Neural cell (in vitro differentiated cells): ENCODE data around the gene USP12. TPM values are rescaled to one million over a fixed set of nuclear protein-coding genes. Genes with fewer than 3 reads are reported as not detected.

Experiments used
- H2AFZ ChIP-seq: fragments of 200-600, 300-800 bp; sonication (generic), shearing (Covaris generic); 2 replicates; pipeline ENCODE4 v1.6.0; 2014; ENCODE audit warnings: low read depth, mild to moderate bottlenecking, antibody characterized with exemption, low read length, moderate library complexity
- H3F3A ChIP-seq: fragments of 200-600 bp; shearing (Covaris generic); 2 replicates; pipeline ENCODE4 v1.6.1; 2016; ENCODE audit warnings: mild to moderate bottlenecking, moderate library complexity, mixed read lengths, antibody characterized with exemption, low read length; ENCODE audit not compliant: insufficient read depth, poor library complexity, severe bottlenecking
- H3K27ac ChIP-seq: fragments of 200-600, 300-800 bp; sonication (generic), shearing (Covaris generic); 2 replicates; pipeline ENCODE4 v1.5.1; 2014; ENCODE audit warnings: mild to moderate bottlenecking, low read length, moderate library complexity
- H3K27me3 ChIP-seq: fragments of 300-800, 200-600 bp; sonication (generic), shearing (Covaris generic); 2 replicates; pipeline ENCODE4 v1.6.0; 2014; ENCODE audit warnings: mild to moderate bottlenecking, low read depth, low read length, moderate library complexity; ENCODE audit not compliant: insufficient read depth
- H3K36me3 ChIP-seq: fragments of 300-800, 200-600 bp; sonication (generic), shearing (Covaris generic); 2 replicates; pipeline ENCODE4 v1.5.1; 2014; ENCODE audit warnings: mild to moderate bottlenecking, antibody characterized with exemption, low read length, moderate library complexity; ENCODE audit not compliant: insufficient read depth
- H3K4me2 ChIP-seq: fragments of 300-800, 200-600 bp; sonication (generic), shearing (Covaris generic); 2 replicates; pipeline ENCODE4 v1.6.0; 2014; ENCODE audit warnings: mild to moderate bottlenecking, low read length
- H3K4me3 ChIP-seq: fragments of 300-800, 200-600 bp; sonication (generic), shearing (Covaris generic); 2 replicates; pipeline ENCODE4 v1.5.1; 2014; ENCODE audit warnings: mild to moderate bottlenecking, low read length, moderate library complexity
- H3K79me2 ChIP-seq: fragments of 200-600 bp; shearing (Covaris generic); replicated peaks from 2 replicates; pipeline ENCODE4 v1.6.0; 2014; ENCODE audit warnings: mild to moderate bottlenecking, low read length, moderate library complexity; ENCODE audit not compliant: insufficient read depth
- H3K9ac ChIP-seq: fragments of 300-800, 200-600 bp; sonication (generic), shearing (Covaris generic); 2 replicates; pipeline ENCODE4 v1.6.1; 2016; ENCODE audit warnings: mild to moderate bottlenecking, low read length, mixed read lengths
- H3K9me2 ChIP-seq: fragments of 200-600 bp; shearing (Covaris generic); 2 replicates; pipeline ENCODE4 v1.6.1; 2016; ENCODE audit warnings: mild to moderate bottlenecking, low read length, mixed read lengths; ENCODE audit not compliant: insufficient read depth
- H3K9me3 ChIP-seq: fragments of 200-600, 300-800 bp; sonication (generic), shearing (Covaris generic); 2 replicates; pipeline ENCODE4 v1.6.1; 2016; ENCODE audit warnings: mild to moderate bottlenecking, mixed run types, low read length, moderate library complexity, mixed read lengths
- H4K20me1 ChIP-seq: fragments of 200-600 bp; shearing (Covaris generic); 2 replicates; pipeline ENCODE4 v1.6.1; 2016; ENCODE audit warnings: mild to moderate bottlenecking, mixed run types; ENCODE audit not compliant: insufficient read depth
- EP300 ChIP-seq: fragments of 450-650 bp; conservative IDR thresholded peaks from 2 replicates; pipeline ENCODE4 v1.6.1; 2014; ENCODE audit warnings: antibody characterized with exemption, mild to moderate bottlenecking, moderate library complexity; ENCODE audit not compliant: poor library complexity, severe bottlenecking
- EZH2 ChIP-seq: fragments of 200-600, 300-800 bp; shearing (Covaris generic), sonication (generic); IDR thresholded peaks from 2 replicates; pipeline ENCODE4 v1.6.1; 2014; ENCODE audit warnings: antibody characterized with exemption, low read length, borderline replicate concordance, mild to moderate bottlenecking; ENCODE audit not compliant: insufficient read depth, poor library complexity, severe bottlenecking
- MXI1 ChIP-seq: fragments of 450-650 bp; conservative IDR thresholded peaks from 2 replicates; pipeline ENCODE4 v1.6.1; 2014; ENCODE audit warnings: antibody characterized with exemption, mild to moderate bottlenecking; ENCODE audit not compliant: poor library complexity, severe bottlenecking
- POLR2AphosphoS5 ChIP-seq: IDR thresholded peaks from 2 replicates; pipeline ENCODE4 v1.6.1; 2012
- RAD21 ChIP-seq: fragments of 450-650 bp; conservative IDR thresholded peaks from 2 replicates; pipeline ENCODE4 v1.6.1; 2014; ENCODE audit warnings: antibody characterized with exemption, mild to moderate bottlenecking, moderate library complexity
- SMC3 ChIP-seq: fragments of 450-650 bp; conservative IDR thresholded peaks from 2 replicates; pipeline ENCODE4 v1.6.1; 2014; ENCODE audit warnings: antibody characterized with exemption, mild to moderate bottlenecking, moderate library complexity; ENCODE audit not compliant: poor library complexity
- TAF1 ChIP-seq: IDR thresholded peaks from 2 replicates; pipeline ENCODE4 v1.6.1; 2012; ENCODE audit warnings: low read depth
- polyA plus RNA-seq: library from polyadenylated mRNA; depleted of rRNA; stranded (reverse); fragments of >200 nt; gene quantifications from 2 replicates; pipeline ENCODE4 v1.2.3, GENCODE V29; 2014
- TF ChIP-seq, protein P1 (sequence below): fragments of 450-650 bp; IDR thresholded peaks from 2 replicates; pipeline ENCODE4 v1.5.1; 2014; ENCODE audit warnings: antibody characterized with exemption, mild to moderate bottlenecking, moderate library complexity; ENCODE audit not compliant: poor library complexity, severe bottlenecking
- TF ChIP-seq, protein P2 (sequence below): IDR thresholded peaks from 2 replicates; pipeline ENCODE4 v1.6.1; 2012; ENCODE audit warnings: borderline replicate concordance

Gene USP12
- polyA plus RNA-seq, 1 donor from 2014 or later = 26.2 TPM

DNA sequence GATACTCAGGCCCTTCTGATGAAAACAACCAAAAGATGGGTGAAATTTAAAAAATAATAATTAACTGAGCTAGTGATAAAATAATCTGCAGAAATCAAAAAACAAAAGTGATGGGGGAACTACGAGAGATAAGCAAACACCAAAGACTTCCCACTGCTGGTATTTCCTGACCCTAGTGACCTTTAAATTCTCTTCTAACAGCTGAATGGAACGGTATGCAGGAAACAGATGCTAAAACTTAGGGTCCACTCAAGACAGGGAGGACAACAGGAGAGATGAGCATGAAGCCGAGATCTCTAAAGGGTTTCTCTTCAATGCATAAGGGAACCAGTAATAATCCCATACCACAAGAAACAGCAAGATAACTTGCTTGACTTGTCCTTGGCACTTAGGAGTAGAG, 50.8 kb downstream of the USP12 start:
- Histone ChIP-seq H2AFZ (no peak overlapping the region), H3K27me3 (no peaks in the 10 kb centered on the region), H3K9me2 (no peaks in the 10 kb centered on the region), H3K4me2 (no peak overlapping the region), H3K9me3 (peaks cover 4% of the 10 kb centered on the region), H3F3A (no peaks in the 10 kb centered on the region), H3K27ac (no peak overlapping the region), H3K4me3 (no peak overlapping the region), H3K9ac (no peak overlapping the region), H3K36me3 (no peaks in the 10 kb centered on the region), H4K20me1 (no peaks in the 10 kb centered on the region), H3K79me2 (peaks cover 27% of the 10 kb centered on the region)
- TF ChIP-seq, protein P1, sequence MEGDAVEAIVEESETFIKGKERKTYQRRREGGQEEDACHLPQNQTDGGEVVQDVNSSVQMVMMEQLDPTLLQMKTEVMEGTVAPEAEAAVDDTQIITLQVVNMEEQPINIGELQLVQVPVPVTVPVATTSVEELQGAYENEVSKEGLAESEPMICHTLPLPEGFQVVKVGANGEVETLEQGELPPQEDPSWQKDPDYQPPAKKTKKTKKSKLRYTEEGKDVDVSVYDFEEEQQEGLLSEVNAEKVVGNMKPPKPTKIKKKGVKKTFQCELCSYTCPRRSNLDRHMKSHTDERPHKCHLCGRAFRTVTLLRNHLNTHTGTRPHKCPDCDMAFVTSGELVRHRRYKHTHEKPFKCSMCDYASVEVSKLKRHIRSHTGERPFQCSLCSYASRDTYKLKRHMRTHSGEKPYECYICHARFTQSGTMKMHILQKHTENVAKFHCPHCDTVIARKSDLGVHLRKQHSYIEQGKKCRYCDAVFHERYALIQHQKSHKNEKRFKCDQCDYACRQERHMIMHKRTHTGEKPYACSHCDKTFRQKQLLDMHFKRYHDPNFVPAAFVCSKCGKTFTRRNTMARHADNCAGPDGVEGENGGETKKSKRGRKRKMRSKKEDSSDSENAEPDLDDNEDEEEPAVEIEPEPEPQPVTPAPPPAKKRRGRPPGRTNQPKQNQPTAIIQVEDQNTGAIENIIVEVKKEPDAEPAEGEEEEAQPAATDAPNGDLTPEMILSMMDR = no peak

DNA sequence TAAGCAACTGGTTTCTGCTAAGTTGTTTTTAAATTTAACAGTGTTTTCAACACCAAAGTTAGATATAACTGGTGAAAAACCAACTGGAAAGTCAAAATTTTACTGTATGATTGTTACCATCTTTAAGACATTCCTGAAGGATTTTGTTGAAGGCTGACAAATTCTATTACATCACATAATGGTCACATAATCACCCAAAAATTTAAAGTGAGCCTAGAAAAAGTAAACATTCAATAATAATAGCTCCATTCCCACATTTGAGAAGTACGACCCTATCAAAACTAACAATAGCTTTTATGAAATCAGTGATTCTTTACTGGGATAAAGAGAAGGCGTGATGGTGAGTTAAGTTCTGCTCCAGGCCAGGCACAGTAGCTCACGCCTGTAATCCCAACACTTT, 51.6 kb downstream of the USP12 start:
- no peak overlapping the region for H3K4me3 ChIP-seq
- TF ChIP-seq, protein P2, sequence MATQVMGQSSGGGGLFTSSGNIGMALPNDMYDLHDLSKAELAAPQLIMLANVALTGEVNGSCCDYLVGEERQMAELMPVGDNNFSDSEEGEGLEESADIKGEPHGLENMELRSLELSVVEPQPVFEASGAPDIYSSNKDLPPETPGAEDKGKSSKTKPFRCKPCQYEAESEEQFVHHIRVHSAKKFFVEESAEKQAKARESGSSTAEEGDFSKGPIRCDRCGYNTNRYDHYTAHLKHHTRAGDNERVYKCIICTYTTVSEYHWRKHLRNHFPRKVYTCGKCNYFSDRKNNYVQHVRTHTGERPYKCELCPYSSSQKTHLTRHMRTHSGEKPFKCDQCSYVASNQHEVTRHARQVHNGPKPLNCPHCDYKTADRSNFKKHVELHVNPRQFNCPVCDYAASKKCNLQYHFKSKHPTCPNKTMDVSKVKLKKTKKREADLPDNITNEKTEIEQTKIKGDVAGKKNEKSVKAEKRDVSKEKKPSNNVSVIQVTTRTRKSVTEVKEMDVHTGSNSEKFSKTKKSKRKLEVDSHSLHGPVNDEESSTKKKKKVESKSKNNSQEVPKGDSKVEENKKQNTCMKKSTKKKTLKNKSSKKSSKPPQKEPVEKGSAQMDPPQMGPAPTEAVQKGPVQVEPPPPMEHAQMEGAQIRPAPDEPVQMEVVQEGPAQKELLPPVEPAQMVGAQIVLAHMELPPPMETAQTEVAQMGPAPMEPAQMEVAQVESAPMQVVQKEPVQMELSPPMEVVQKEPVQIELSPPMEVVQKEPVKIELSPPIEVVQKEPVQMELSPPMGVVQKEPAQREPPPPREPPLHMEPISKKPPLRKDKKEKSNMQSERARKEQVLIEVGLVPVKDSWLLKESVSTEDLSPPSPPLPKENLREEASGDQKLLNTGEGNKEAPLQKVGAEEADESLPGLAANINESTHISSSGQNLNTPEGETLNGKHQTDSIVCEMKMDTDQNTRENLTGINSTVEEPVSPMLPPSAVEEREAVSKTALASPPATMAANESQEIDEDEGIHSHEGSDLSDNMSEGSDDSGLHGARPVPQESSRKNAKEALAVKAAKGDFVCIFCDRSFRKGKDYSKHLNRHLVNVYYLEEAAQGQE = no peak
- no peak for TF ChIP-seq POLR2AphosphoS5
- no peak for TF ChIP-seq SMC3
- no peak for TF ChIP-seq MXI1
- TF ChIP-seq, protein P1 = no peak
- TF ChIP-seq TAF1 = no peak
- no peak for TF ChIP-seq EZH2
- no peak for TF ChIP-seq EP300
- TF ChIP-seq RAD21 = no peak
- no peaks in the 10 kb centered on the region for H3K36me3 ChIP-seq
- no peaks in the 10 kb centered on the region for H3K9me2 ChIP-seq
- H3K9ac ChIP-seq = no peak overlapping the region
- H2AFZ ChIP-seq = no peak overlapping the region
- no peaks in the 10 kb centered on the region for H4K20me1 ChIP-seq
- H3F3A ChIP-seq = no peaks in the 10 kb centered on the region
- no peak overlapping the region for H3K4me2 ChIP-seq
- H3K27me3 ChIP-seq = no peaks in the 10 kb centered on the region
- no peak overlapping the region for H3K27ac ChIP-seq
- H3K9me3 ChIP-seq = no peaks in the 10 kb centered on the region
- H3K79me2 ChIP-seq = peaks cover 27% of the 10 kb centered on the region
